ENCODE data around the gene ACTR6. TPM values are rescaled to one million over a fixed set of nuclear protein-coding genes. Genes with fewer than 3 reads are reported as not detected.
"Not testable (repeated sequence)": the region's sequence is repeated elsewhere in the genome, so short reads cannot be mapped to it uniquely, and the experiment has no call there.

Gene ACTR6
- polyA plus RNA-seq, 12 donors: 17.2 to 27.2 (median 21.6) TPM; not detected in 1

DNA sequence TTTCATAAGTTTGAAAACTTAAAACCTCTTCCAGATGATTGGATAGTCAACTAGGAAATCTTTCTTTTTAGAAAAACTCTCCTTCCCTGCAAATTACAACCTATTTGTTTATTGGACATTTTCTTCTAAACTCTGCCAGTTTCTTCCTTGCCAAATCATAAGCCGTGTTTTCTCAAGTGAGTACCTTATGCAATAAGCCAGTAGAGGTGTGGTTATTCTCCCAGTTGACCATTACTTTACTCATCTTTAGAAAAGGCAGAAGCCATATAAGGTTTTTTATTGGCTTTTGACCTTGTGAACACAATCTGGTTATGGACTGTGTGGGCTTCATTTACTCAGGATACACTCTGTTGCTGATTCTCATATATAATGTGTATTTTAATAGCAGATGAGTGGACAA lies 14.6 kb downstream of the ACTR6 start:
- DNase-seq: no peak

DNA sequence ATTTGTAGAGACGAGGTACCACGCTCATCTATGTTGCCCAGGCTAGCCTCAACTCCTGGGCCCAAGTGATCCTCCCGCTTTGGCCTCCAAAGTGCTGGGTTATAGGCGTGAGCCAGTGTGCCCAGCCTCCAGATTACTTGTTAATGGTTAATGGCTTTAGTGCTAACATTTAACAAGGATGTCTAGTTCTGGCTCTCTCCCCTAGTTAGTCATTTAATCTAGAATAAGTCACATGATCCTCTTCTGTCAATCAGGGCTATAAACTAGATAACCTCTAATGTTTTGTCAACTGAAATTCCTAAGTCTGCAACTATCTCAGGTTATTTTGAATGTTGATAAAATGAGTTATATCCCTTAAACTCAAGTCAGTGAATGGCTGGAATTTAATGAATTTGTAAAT lies 15.7 kb downstream of the ACTR6 start:
- DNase-seq: no peak

DNA sequence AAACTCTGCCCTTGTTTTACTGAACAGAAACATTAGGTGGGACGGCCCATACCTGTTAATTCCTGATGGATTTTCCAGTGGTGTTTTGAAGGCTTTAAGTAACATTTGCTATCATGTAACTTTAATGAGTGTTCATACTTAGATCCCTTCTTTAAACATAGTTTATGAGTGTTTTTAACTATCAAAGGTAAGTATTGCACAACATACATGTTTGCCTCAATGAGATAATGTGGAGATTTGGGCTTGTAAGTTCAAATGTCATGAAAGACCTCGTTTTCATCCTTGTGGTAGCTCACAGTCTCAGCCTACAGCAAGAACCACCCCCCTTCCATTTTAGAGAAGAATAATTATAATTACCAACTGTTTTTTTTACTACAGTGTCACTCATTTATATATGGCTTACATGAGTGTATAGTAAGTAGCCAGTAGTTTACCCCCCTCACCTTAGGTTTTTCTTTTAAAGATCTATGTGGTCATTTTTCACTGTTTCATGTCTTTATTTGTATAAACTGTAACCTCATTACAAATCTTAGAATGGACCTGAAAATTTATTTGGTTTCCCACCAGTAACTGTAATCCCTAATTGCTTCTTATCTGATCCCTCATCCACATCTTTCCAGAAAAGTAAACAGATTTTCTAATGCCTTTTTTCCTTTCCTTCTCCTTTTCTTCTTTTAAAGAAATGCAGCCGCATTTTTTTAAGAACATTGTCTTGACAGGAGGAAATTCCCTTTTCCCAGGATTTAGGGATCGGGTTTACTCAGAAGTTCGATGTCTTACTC lies 18.9 kb downstream of the ACTR6 start:
- no peak for DNase-seq

DNA sequence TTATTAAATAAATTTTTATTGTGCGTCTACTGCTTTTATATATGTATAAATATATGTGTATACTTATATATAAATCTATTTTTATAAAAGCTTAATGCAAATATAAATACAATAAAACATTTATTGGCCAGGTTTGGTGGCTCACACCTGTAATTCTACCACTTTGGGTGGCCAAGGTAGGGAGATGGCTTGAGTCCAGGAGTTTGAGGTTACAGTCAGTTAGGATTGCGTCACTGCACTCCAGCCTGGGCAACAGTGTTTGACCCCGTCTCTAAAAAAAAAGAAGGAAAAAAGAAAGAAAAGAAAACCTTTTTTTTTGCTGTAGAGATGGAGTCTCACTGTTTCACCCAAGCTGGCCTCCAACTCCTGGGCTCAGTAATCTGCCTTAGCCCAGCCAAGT lies 20.9 kb downstream of the ACTR6 start:
- DNase-seq: no peak

DNA sequence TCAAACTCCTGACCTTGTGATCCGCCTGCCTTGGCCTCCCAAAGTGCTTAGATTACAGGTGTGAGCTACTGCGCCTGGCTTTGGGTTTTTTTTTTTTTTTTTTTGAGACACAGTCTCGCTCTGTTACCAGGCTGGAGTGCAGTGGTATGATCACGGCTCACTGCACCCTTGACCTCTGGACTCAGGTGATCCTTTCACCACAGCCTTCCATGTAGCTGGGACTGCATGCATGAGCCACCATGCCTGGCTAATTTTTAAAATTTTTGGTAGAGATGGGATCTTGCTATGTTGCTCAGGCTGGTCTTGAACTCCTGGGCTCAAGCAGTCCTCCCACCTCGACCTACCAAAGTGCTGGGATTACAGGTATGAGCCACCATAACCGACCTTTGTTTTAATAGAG lies 21.6 kb downstream of the ACTR6 start:
- DNase-seq: not testable (repeated sequence)

DNA sequence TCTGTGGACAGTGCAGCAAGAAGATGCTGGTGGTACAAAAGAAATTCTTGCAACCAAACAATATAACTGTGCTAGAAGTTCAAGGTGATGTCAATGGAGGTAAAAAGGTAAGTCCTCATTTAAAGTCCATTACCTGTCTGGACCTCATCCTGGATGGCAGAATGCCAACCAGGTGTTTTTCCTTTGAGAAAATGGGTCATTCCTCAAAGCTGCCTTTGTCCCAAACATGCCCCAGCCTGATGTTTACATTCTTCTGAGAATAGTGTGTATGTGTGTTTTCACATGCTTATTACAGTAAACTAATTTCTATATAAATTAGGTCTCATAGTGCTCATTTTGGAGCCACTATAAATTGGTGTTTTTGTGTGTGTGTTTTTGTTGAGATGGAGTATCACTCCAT lies 24.9 kb downstream of the ACTR6 start:
- no peak for DNase-seq

DNA sequence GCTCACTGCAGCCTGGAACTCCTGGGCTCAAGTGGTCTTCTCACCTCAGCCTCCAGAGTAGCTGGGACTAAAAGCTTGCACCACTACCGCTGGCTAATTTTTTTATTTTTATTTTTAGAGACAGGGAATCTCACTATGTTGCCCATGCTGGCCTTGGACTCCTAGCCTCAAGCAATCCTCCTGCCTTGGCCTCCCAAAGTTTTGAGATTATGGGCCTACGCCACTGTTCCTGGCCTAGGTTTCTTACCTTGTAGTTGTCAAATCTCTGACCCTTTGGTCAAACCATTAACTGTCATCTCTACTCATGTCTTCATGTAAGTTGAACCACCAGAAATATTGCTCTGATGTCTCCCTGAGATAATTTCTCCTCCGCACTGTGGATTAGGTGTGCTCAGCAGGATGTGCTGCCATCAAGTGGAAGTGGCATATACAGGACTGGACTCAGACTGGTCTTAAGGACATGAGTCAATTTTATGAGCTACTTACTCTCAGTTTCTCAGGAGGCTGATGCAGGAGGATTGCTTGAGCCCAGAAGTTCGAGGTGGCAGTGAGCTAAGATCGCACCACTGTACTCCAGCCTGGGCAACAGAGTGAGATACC lies 28.5 kb downstream of the ACTR6 start:
- no peak for DNase-seq

DNA sequence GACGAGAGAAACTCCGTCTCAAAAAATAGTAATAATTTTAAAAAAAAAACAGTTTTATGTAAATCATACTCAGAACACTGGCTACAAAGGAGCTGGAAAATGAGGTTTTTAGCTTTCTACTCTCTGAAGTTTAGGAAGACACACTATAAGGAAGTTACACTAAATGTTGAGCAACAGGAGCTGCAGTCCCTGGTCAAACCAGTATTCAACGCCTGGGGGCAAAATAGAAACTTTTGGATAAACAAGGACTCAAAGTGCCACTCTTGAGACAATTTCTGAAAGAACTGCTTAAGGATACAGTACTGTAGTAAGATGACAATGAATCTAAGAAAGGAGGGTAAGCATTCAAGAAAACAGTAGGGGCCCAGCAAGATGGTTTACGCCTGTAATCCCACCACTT lies 29.3 kb downstream of the ACTR6 start:
- DNase-seq: no peak

DNA sequence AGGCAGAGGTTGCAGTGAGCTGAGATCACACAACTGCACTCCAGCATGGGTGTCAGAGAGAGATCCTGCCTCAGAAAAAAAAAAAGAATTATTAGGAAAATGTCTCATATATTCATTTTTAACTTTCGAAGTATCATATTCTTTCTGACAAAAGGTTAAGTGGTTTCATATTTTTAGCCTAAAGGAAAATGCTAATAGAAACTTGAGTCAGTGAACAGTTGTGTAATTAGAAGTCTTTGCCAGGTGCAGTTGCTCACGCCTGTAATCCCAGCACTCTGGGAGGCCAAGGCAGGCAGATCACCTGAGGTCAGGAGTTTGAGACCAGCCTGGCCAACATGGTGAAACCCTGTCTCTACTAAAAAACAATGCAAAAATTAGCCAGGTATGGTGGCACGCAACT lies 31.3 kb downstream of the ACTR6 start:
- not testable (repeated sequence) for DNase-seq

DNA sequence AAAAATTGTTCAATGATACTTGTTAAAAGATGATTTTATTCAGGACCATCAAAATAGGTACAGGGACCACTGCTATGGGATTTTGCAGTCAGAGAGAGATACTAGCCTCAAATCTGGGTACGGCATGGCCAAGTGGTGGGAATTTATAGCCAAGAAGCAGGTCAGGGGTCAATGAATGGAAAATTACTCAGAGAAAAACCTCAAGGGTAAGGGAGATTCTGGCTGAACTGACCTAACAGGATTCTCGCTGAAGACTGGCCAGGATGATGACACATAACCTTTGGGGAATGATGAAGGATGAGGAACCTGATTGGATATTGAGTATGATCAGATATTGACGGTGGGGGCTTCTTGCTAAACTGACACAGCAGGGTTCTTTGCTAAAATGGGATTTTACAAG lies 33.6 kb downstream of the ACTR6 start:
- DNase-seq: peak; percentile 31

DNA sequence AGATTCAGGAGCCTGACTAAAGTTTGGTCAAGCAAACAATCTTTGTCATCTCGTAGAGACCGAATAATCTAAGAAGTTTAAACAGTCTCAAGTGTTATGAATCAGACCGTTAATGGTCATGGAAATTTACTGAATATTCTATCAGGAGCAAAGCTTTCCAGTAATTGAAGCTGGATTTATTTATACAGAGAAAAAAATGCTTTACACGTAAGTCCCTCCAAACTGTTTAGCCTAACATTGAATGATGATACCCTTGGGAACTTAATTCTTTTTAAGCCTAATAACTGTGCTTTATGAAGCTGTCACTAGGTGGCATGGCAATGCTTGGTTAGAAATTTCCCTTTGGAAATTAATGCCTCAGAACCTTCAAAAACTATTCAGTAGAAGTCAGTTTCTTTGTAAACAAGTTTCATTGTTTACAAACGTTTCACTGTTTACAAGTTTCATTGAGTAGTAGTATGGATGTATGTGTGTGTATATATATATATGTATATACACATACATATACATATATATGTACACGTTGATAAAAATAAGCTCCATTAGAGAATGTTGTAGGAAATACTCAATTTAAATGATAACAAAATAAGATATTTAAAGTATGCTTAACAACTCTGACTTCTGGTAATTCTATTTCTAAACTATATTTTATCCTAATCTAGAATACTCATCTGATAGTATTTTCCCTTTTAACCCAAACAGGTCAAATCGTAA lies 34.1 kb downstream of the ACTR6 start:
- DNase-seq: peak; percentile 46

DNA sequence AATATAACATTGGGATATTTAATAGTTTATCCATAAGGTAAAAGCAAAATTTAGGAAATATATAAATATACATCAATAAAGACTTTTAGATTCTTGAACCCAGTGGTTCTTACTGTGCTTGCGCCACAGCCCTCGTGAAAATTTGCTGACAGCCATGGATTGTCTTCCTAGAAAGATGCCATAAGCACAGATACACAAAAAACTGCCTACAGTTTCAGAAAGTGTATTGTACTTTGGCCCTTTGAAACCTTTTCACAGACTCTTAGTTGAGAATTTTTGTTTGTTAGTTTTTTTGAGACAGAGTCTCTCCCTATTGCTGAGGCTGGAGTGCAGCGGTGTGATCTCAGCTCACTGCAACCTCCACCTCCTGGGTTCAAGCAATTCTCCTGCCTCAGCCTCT lies 38.2 kb downstream of the ACTR6 start:
- DNase-seq: no peak

DNA sequence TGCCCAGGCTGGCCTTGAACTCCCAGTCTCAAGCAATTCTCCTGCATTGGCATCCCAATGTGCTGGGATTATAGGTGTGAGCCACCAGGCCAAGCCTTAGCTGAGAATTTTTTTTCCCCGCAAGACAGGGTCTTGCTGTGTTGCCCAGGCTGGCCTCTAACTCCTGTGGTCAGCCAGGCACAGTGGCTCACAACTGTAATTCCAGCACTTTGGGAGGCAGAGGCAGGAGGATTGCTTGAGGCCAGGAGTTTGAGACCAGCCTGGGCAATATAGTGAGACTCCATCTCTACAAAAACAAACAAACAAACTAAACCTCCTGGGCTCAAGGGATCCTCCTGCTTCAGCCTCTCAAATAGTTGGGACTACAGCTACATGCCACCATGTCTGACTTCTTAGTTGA lies 39.0 kb downstream of the ACTR6 start:
- DNase-seq: no peak

DNA sequence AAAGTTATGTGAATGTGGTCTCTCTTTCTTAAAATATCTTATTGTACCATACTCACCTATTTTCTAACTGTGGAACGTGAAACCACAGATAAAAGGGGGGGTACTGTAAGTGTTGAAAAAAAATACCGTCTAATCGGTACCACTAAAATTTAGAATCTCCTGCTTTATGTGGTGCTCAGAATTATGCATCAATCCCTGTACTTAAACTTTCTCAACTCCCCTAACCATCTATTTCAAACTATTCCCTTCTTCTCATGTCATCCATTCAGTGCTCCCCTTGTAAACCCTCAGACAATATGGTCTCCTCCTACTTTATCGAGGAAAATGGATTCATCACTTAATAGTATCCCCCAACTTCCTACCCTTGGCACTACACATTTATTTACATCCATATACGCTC lies 42.5 kb downstream of the ACTR6 start:
- DNase-seq: no peak

DNA sequence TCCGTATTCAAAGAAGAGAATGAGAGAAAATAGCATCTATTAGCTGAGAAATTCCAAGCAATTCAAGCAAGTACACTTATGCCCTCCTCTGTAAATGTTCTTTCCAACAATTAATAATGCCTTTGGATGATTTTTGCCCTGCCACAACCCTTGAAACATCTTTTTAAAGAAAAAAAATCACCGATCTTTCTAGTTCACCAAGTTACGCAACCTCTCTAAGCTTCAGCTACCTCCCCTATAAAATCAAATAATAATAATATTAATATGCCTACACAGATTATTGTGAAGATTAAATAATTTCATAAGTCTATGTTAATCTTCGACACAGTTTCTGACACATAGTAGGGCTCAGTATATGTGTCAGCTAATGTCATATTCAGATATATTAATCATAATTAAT lies 47.1 kb downstream of the ACTR6 start:
- no peak for DNase-seq

DNA sequence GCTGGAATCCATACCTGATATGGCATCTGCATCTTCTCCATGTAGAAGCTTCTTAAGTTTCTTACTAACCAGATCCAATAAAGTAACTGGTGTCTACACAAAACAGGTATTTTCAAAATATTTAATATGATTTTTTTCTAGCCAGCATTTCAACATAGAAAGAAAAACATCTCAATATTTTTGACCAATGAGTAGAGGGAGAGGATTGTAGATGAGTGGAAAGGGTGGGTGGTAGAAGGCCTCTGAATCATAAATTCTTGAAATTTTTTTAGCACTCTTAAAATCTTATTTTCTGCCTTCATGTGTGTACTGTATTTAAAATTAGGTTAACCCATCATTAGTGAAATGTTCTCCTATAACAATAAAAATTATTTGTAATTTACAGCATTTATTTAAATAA lies 48.3 kb downstream of the ACTR6 start:
- no peak for DNase-seq

DNA sequence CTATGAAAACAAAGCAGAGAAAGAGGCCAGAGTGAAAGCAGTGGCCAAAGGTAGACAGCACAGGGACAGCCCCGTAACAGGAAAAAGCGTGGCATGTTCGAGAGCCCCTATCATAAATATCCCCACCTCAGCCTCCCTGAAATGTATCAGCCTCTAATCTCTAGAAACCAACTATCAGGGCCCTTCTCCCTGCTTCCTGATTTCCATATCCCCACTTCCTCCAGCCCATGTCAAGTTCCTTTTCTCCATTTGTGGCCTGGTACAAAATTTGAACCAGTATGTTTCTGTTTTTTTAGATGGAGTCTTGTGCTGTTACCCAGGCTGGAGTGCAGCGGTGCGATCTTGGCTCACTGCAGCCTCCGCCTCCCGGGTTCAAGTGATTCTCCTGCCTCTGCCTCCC lies 49.3 kb downstream of the ACTR6 start:
- DNase-seq: no peak

DNA sequence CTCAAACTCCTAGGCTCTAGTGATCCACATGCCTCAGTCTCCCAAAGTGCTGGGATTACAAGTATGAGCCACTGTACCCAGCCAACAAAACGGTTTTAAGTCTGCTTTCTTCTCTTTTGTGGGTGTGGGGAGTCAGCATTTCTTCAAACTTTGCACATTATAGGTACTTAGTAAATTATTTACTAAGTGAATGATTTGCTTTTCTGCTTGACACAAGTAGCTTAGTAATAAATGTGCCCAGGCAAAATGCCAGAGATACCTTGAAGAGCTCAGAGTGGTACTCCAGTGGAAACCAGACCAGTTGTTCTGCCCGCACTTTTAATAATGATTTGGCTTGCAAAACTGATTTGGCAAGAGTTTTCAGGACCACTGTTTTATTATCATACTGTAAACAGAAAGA lies 51.3 kb downstream of the ACTR6 start:
- DNase-seq: no peak

DNA sequence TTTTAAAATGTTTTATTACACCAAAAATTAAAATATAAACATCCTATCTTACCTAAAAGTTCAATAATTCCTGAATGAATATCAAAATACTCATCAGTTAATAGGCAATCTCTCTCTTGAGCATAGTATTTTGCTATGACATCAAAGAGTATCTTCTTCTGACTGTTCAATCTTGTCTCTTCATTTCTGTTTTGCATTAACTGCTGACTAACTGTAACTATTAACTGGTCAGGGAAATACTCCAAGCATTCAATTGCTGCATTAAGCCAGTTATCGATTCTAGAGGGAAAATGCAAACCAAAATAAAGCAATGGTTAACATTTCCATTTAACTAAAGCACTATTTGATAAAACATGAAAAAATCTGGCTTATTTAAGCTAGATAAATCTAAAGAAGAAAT lies 52.8 kb downstream of the ACTR6 start:
- DNase-seq: no peak

DNA sequence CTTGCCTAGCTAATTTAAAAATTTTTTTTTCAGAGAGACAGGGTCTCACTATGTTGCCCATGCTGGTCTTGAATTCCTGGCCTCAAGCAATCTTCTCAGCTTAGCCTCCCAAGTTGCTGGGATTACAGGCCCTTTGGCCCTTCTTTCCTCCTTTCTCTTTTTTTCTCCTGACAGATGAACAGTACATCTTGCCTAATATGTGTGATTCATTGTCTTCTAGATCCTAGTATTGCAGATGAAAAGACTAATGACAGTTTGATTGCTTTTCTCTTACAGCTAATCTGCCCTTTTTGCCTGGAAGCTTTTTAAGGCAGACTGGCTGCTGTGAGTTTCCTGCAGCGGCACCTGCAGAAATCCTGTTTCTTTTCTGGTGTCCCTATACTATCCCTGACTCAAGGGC lies 54.3 kb downstream of the ACTR6 start:
- no peak for DNase-seq

DNA sequence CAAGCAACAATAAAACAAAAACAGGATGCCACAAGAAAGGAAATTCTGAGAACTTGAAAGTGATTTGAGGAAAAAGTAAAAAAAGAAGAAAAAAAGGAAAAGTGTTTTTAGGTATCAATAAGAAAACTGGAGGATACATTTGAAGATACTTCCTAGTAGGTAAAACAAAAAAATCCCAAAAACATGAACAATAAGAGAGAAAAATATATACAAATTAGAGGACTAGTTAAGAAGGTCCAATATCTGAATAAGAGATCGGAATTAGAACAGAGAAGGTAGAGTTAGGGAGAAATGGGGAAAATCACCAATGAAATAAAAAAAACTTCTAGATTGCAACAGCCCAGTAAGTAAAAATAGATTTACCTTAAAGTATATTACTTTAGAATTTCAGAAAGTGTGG lies 57.5 kb downstream of the ACTR6 start:
- no peak for DNase-seq

DNA sequence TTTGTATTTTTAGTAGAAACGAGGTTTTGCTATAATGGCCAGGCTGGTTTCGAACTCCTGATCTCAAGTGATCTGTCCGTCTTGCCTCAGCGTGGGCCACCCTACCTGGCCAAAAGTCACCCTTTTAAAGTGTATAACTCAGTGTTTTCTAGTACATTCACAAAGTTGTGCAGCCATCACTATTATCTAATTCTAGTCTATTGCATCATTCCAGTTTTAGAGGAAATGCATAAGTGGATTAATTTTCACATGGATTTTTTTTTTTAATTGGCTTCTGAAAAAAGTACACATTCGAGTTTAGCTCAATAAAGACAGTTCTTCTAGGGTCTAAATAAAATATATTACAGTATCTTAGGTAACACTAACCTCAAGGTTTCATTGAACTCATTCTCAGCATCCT lies 62.5 kb downstream of the ACTR6 start:
- DNase-seq: no peak

DNA sequence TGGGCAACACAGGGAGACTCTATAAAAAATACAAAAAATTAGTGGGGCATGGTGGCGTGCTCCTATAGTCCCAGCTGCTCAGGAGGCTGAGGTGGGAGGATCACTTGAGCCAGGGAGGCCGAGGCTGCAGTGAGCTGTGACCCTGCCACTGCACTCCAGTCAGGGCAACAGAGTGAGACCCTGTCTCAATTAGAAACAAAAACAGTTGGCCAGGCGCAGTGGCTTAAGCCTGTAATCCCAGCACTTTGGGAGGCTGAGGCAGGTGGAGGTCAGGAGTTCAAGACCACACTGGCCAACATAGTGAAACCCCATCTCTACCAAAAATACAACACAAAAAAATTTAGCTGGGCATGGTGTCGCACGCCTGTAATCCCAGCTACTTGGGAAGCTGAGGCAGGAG lies 64.5 kb downstream of the ACTR6 start:
- DNase-seq: not testable (repeated sequence)
